NCI-H345 (cell line): Measurements from ENCODE around the gene SLC24A3.

Experiments
- DNase-seq: peaks from one replicate; lab custom pipeline; 2025; lab: John Stamatoyannopoulos, UW

SLC24A3 gene

GRCh38 chr20:19552221-19553180 is 340.1 kb downstream of the SLC24A3 start:
- peak; percentile 23 for DNase-seq

GRCh38 chr20:19554666-19555065 is 342.2 kb downstream of the SLC24A3 start:
- no peak for DNase-seq

GRCh38 chr20:19555726-19556125 is 343.3 kb downstream of the SLC24A3 start:
- DNase-seq = no peak

DNA sequence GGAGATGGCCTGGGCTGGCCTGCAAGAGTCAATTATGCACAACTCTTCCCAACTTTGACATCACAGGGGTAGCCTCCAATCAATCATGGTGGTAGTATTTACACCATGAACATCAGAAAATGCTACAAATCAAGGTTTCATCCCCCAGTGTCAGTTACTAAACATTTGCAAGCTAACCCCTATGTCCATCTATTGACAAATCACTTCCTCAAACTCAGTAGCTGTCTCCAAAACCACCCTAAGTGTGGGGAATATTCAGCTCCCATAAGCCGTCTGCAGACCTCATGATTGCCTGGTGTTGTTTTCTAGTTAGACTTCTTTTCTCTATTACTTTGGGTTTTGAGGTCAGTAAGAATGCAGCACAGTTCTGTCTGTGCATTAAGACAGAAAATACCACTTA is 344.8 kb downstream of the SLC24A3 start:
- no peak for DNase-seq

DNA sequence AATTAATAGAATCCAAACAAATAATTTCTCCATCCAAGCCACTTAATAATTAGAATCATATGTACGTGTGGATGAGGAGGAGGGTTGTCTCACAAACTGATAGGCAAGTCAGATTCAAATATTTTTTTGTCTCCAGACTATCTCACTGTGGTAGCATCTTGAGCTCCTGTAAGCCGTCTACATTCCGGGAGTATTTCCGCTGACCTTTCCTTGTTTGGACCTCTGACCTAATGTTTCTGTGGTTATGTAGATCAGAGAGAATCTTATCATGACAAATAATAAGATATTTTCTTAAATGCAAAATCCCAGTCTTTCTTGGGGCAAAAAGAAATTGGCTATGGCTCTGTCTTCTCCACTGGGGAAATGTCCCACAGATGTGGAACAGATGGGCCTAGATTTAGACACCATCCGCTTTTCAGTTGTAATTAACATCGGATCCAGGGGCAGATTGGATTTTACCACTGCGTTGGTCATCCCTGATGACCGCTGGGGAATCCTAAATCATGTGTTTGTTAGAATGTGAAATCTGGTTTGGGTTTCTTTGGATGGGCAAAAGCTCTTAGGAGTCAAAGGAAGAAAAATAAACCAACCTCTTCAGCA is 348.5 kb downstream of the SLC24A3 start:
- no peak for DNase-seq

- no peak for DNase-seq
Measured at GRCh38 chr20:19562426-19562825, 350.0 kb downstream of the SLC24A3 start.

- no peak for DNase-seq
Measured at GRCh38 chr20:19564261-19564660, 351.8 kb downstream of the SLC24A3 start.

GRCh38 chr20:19565736-19566135 is 353.3 kb downstream of the SLC24A3 start:
- no peak for DNase-seq

DNA sequence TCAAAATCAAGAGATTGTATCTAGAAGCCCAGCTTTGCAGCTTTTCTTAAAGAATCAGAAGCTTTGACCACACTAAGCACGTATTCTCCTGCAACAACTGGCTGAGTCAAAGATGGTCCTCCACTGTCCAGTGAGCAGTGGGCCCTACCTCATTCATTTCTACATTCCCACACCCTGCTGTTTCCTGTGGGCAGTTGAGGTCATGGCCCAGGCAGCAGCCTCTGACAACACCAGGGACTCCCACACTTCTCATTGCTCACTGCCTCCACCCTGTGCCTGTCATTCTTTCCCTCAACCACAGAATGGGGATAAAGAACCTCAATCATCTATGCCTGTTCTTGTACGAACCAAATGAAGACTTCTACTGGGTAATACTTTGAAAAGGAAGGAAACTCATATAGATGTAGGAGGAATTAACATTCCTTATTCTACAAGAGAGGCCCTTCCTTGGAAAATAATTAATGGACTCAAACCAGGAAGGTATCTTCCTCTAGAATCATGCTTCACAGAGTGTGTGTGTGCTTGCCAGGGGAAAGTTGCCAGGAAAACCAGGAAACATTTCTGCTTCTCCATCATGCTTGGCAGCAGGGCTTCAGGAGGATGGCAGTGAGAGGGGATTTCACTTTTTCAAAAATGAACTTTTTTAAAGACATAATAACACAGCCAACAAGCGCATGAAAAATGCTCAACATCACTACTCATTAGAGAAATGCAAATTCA is 353.9 kb downstream of the SLC24A3 start:
- no peak for DNase-seq

DNA sequence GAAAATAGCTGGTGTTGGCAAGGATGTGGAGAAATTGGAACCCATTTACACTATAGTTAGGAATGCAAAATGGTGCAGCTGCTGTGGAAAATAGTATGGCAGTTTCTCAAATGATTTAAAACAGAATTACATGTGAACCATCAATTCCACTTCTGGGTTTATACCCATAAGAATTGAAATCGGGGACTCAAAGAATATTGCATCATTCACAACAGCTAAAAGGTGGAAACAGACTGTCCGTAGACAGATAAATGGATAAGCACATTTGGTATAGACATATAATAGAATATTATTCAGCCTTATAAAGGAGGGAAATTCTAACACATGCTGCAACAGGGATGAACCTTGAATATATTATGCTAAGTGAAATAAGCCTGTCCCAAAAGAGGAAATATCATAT is 355.7 kb downstream of the SLC24A3 start:
- DNase-seq = no peak

- DNase-seq = no peak
Measured at GRCh38 chr20:19571996-19572395, 359.6 kb downstream of the SLC24A3 start.

GRCh38 chr20:19577692-19578091 is 365.2 kb downstream of the SLC24A3 start:
- no peak for DNase-seq

DNA sequence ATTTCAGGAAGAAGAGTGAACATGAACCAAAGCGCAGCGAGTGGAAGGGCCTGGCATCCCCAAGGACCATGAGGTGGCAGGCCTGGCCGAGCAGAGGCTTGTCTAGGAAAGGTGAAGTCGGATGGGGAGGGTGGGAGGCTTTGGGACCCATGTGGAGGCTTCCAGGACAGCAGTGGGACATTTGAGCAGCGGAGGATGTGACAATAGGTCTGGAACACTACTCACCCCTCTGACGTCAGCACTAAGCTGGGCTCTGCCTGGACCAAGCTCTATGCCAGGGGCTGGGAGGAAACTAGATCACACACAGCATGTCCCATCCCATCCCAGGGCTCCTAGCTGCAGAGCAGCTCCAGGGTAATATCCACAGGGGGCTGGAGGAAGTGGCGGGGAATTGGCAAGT is 370.3 kb downstream of the SLC24A3 start:
- DNase-seq = no peak

- DNase-seq = peak; percentile 73
Measured at GRCh38 chr20:19583532-19584175, 371.2 kb downstream of the SLC24A3 start.

GRCh38 chr20:19588241-19588640 is 375.8 kb downstream of the SLC24A3 start:
- DNase-seq = no peak

- no peak for DNase-seq
Measured at GRCh38 chr20:19588732-19589131, 376.3 kb downstream of the SLC24A3 start.

DNA sequence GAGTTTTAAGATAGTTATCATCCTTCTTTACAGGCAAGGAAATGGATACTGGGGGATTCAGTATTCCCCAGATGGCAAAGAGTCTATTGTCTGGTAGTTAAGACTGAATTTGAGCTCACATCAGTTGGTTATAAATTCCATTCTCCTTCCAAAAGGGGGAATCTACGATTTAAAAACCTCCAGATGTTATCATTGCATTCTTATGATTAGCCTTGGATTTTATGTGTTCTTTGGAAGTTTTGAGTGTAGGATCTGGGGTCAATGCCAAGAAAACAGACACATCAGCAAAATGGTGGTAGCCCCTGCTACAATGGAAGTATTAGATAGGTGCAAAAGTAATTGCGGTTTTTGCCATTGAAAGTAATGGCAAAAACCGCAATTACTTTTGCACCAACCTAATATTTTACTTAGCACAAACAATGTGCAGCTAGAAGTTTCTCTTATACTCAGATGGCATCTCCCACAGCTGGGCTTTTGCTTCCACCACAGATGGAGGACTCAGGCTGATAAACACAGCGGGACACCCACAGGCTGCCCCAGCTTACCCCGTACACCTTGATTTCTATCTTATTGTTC is 377.4 kb downstream of the SLC24A3 start:
- no peak for DNase-seq

DNA sequence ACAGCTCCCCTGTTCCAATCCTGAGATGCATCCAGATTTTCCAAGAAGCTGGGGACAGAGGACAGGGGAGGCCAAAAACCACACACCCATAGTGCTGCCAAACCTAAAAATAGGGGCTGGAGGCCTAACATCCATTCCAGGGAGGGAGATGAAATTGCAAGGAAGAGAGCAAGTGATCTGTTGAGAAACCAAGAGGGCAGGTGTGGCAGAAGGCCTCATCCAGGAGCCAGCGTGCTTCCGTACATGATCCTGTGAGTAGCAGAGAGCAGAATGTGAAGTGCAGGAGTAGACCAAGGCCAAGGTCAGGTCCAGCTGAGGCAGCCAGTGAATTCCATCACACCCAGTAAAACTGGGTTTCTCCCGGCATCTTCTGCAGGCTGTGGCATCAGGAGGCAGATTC is 377.9 kb downstream of the SLC24A3 start:
- DNase-seq = no peak

DNA sequence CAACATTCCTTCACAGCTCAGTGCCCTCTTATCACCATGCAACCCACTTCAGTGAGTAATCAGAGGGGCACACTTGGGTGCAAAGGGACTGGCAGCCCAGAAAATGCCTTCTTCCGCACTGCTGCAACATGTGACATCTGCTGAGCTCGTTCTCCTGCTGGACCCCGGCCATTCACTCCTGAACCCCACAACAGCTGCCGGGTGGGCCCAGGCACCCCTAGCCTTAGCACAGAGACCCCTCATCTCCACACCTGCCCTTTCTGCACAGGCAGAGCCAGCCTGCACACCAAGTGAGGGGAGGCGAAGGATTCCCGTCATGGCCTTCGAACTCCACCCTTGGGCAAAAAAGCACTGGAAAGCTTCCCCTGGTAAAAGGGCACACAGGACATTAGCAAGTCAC is 381.3 kb downstream of the SLC24A3 start:
- no peak for DNase-seq

- DNase-seq = no peak
Measured at GRCh38 chr20:19594896-19595295, 382.5 kb downstream of the SLC24A3 start.

DNA sequence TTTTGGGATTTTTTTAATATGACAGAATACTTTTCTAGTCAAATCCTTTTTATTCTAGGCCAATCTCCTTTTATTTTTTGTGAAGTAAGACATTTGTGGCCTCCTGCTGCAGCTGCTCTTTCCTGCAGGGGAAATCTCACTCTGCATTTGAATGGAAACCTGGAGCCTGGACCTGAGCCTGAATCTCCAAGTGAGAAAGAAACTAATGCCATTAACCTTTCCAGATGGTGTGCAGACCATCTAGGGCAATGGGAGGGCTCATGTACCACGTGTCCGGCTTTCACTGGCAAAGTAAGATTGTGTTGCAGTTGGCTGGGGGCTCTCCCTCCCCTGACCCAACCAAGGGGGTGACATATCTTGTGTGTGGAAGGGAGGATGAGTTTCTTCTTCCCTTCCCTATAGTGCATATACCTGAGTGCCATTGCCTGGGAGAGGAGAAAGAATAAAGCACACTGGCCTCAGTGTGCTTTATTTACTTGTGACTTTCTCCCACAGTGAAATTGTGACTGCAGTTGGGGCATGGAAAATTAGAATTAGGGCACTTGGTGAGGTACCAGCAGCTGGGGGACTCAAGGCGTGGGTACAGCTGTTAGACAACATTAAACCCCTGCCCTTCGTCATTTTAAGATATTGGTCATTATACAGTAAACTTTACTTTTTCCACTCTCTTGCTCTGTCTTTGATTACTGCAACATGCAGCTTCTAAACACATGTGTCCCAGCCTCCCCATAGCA is 385.8 kb downstream of the SLC24A3 start:
- DNase-seq = no peak
